SU-DHL-6 (cell line): ENCODE results near the gene DHDDS.

Experiments
- H2AFZ ChIP-seq: fragments of 200-600 bp; sonication (generic); 2 replicates; pipeline ENCODE4 v1.6.1; 2014; ENCODE audit warnings: low read depth, mild to moderate bottlenecking, moderate library complexity, mixed read lengths, antibody characterized with exemption, low read length; ENCODE audit not compliant: severe bottlenecking
- H3F3A ChIP-seq: fragments of 200-600 bp; shearing (Covaris generic); 2 replicates; pipeline ENCODE4 v1.6.0; 2016; ENCODE audit warnings: antibody characterized with exemption, mild to moderate bottlenecking; ENCODE audit not compliant: insufficient read depth
- H3K27ac ChIP-seq: fragments of 200-600 bp; sonication (generic); 2 replicates; pipeline ENCODE4 v1.5.1; 2016; ENCODE audit warnings: low read depth, mild to moderate bottlenecking, low read length, moderate library complexity, mixed read lengths
- H3K27me3 ChIP-seq: fragments of 200-600 bp; sonication (generic), shearing (Covaris generic); 2 replicates; pipeline ENCODE4 v1.6.0; 2014; ENCODE audit warnings: mild to moderate bottlenecking, low read length
- H3K36me3 ChIP-seq: fragments of 200-600 bp; sonication (generic); 2 replicates; pipeline ENCODE4 v1.6.1; 2014; ENCODE audit warnings: mild to moderate bottlenecking, low read length, mixed read lengths
- H3K4me2 ChIP-seq: fragments of 300-600, 200-600 bp; shearing (Covaris generic), sonication (generic); 2 replicates; pipeline ENCODE4 v1.6.0; 2014; ENCODE audit warnings: low read length, low read depth, mild to moderate bottlenecking; ENCODE audit not compliant: poor library complexity, severe bottlenecking
- H3K4me3 ChIP-seq: fragments of 200-600 bp; sonication (generic); 2 replicates; pipeline ENCODE4 v1.5.1; 2014; ENCODE audit warnings: antibody characterized with exemption, low read length, mild to moderate bottlenecking, mixed read lengths; ENCODE audit not compliant: insufficient read depth, poor library complexity, severe bottlenecking
- H3K79me2 ChIP-seq: fragments of 200-600 bp; sonication (generic); 2 replicates; pipeline ENCODE4 v1.6.1; 2014; ENCODE audit warnings: mild to moderate bottlenecking, low read length, moderate library complexity; ENCODE audit not compliant: insufficient read depth
- H3K9ac ChIP-seq: fragments of 200-600 bp; sonication (generic); 2 replicates; pipeline ENCODE4 v1.7.0; 2014; ENCODE audit warnings: mild to moderate bottlenecking, low read length
- H3K9me2 ChIP-seq: fragments of 200-600 bp; sonication (generic); replicated peaks from 2 replicates; pipeline ENCODE4 v1.6.1; 2014; ENCODE audit warnings: low read length; ENCODE audit not compliant: insufficient read depth
- H3K9me3 ChIP-seq: fragments of 200-600 bp; sonication (generic); 2 replicates; pipeline ENCODE4 v1.6.1; 2014; ENCODE audit warnings: low read length, mixed read lengths; ENCODE audit not compliant: insufficient read depth
- H4K20me1 ChIP-seq: fragments of 200-600 bp; sonication (generic); 2 replicates; pipeline ENCODE4 v1.6.1; 2014; ENCODE audit warnings: low read depth, mild to moderate bottlenecking, antibody characterized with exemption, low read length, moderate library complexity, mixed read lengths
- CTCF ChIP-seq: fragments of 200-600 bp; sonication (generic); IDR thresholded peaks from one replicate; pipeline ENCODE4 v1.5.1; 2017; ENCODE audit warnings: antibody characterized with exemption, mild to moderate bottlenecking, low read length, moderate library complexity; ENCODE audit not compliant: insufficient read depth, poor library complexity, severe bottlenecking
- EZH2phosphoT487 ChIP-seq: fragments of 200-600 bp; sonication (generic), shearing (Covaris generic); conservative IDR thresholded peaks from 2 replicates; pipeline ENCODE4 v1.6.1; 2018; ENCODE audit warnings: mild to moderate bottlenecking, antibody characterized with exemption, low read length, moderate library complexity, mixed read lengths

DHDDS gene

GRCh38 chr1:26516987-26517765, 85.1 kb downstream of the DHDDS start:
- H3K36me3 ChIP-seq = no peaks in the 10 kb centered on the region
- H3F3A ChIP-seq = no peaks in the 10 kb centered on the region
- H3K9ac ChIP-seq = no peak overlapping the region
- H3K9me2 ChIP-seq = no peaks in the 10 kb centered on the region
- no peak overlapping the region for H3K4me3 ChIP-seq
- no peaks in the 10 kb centered on the region for H3K9me3 ChIP-seq
- H3K79me2 ChIP-seq = no peaks in the 10 kb centered on the region
- no peaks in the 10 kb centered on the region for H4K20me1 ChIP-seq
- TF ChIP-seq EZH2phosphoT487 = no peak
- no peak overlapping the region for H3K4me2 ChIP-seq
- H3K27me3 ChIP-seq = no peaks in the 10 kb centered on the region
- no peak overlapping the region for H2AFZ ChIP-seq
- no peak overlapping the region for H3K27ac ChIP-seq

GRCh38 chr1:26517766-26518049, 85.6 kb downstream of the DHDDS start:
- H2AFZ ChIP-seq = no peak overlapping the region
- no peaks in the 10 kb centered on the region for H3K27me3 ChIP-seq
- TF ChIP-seq EZH2phosphoT487 = no peak
- no peak for TF ChIP-seq CTCF

GRCh38 chr1:26518355-26518754, 86.2 kb downstream of the DHDDS start:
- H3F3A ChIP-seq = no peaks in the 10 kb centered on the region
- no peak overlapping the region for H2AFZ ChIP-seq
- no peaks in the 10 kb centered on the region for H4K20me1 ChIP-seq
- no peaks in the 10 kb centered on the region for H3K27me3 ChIP-seq
- no peaks in the 10 kb centered on the region for H3K9me2 ChIP-seq
- no peak overlapping the region for H3K27ac ChIP-seq
- H3K9ac ChIP-seq = no peak overlapping the region
- no peaks in the 10 kb centered on the region for H3K9me3 ChIP-seq
- no peak overlapping the region for H3K4me2 ChIP-seq
- H3K36me3 ChIP-seq = no peaks in the 10 kb centered on the region
- TF ChIP-seq CTCF (no peak), EZH2phosphoT487 (no peak)
- H3K4me3 ChIP-seq = no peak overlapping the region
- H3K79me2 ChIP-seq = no peaks in the 10 kb centered on the region

More at GRCh38 chr1:26517766-26518049, 85.6 kb downstream of the DHDDS start:
- Histone ChIP-seq H3K4me3 (no peak overlapping the region), H4K20me1 (no peaks in the 10 kb centered on the region), H3K4me2 (no peak overlapping the region), H3K9ac (no peak overlapping the region), H3K9me2 (no peaks in the 10 kb centered on the region), H3K27ac (no peak overlapping the region), H3K79me2 (no peaks in the 10 kb centered on the region), H3F3A (no peaks in the 10 kb centered on the region), H3K36me3 (no peaks in the 10 kb centered on the region), H3K9me3 (no peaks in the 10 kb centered on the region)

- Histone ChIP-seq H3K27ac (no peak overlapping the region), H3K4me3 (no peak overlapping the region), H3K79me2 (no peaks in the 10 kb centered on the region), H2AFZ (no peak overlapping the region), H3K9me2 (no peaks in the 10 kb centered on the region), H3F3A (no peaks in the 10 kb centered on the region), H4K20me1 (no peaks in the 10 kb centered on the region), H3K27me3 (no peaks in the 10 kb centered on the region), H3K4me2 (no peak overlapping the region), H3K9me3 (no peaks in the 10 kb centered on the region), H3K36me3 (no peaks in the 10 kb centered on the region), H3K9ac (no peak overlapping the region)
- TF ChIP-seq EZH2phosphoT487 = no peak
- no peak for TF ChIP-seq CTCF
These were observed 88.2 kb downstream of the DHDDS start for GRCh38 chr1:26520339-26520738.
